ENCODE results near the gene C11orf54. TPM values are rescaled to one million over a fixed set of nuclear protein-coding genes. Genes with fewer than 3 reads are reported as not detected.

C11orf54 gene
- total and polyA plus RNA-seq, 2 donors (not counting 1 experiment from before 2014, with no cell fraction given) = 22.1 to 29.0 TPM

GRCh38 chr11:93796441-93797231 lies 55.2 kb downstream of the C11orf54 start:
- Histone ChIP-seq H3K4me2 (ENCODE audit: extremely low read depth, insufficient read depth, low read length) (no peak overlapping the region), H2AFZ (ENCODE audit: low read length) (no peak overlapping the region), H3K4me1 (ENCODE audit: control insufficient read depth, extremely low read depth, insufficient read depth, low read length) (no peaks in the 10 kb centered on the region), H3K36me3 (ENCODE audit: control insufficient read depth, insufficient read depth, low read length) (peaks cover 6% of the 10 kb centered on the region), H3K79me2 (ENCODE audit: control insufficient read depth, insufficient read depth, low read length) (peaks cover 2% of the 10 kb centered on the region), H3K9me3 (ENCODE audit: control insufficient read depth, insufficient read depth, low read depth, low read length) (no peaks in the 10 kb centered on the region), H4K20me1 (ENCODE audit: control insufficient read depth, extremely low read depth, insufficient read depth, low read length) (peaks cover 2% of the 10 kb centered on the region), H3K9ac (ENCODE audit: insufficient read depth, low read length) (no peak overlapping the region), H3K27ac (ENCODE audit: insufficient read depth, low read length) (no peak overlapping the region), H3K4me3 (replicated peaks in 1 of 4; ENCODE audit: control extremely low read depth in 1 of 4, insufficient read depth in 1 of 4, low read depth in 3 of 4, low read length in 4 of 4) (no peak overlapping the region), H3K27me3 (ENCODE audit: control insufficient read depth, insufficient read depth, low read length) (no peaks in the 10 kb centered on the region)
- no peak for TF ChIP-seq EZH2 (IDR thresholded peaks at IDR 0.05; ENCODE audit: low read length, missing control alignments)
- no peak for TF ChIP-seq CTCF (conservative IDR thresholded peaks at IDR 0.05 in 1 of 2, IDR thresholded peaks at IDR 0.05 in 1 of 2; ENCODE audit: low read depth in 1 of 2, low read length in 2 of 2)
- no peak for DNase-seq (ENCODE audit: low read depth in 2 of 2)

- no peak overlapping the region for H3K9ac ChIP-seq (ENCODE audit: insufficient read depth, low read length)
- H3K9me3 ChIP-seq (ENCODE audit: control insufficient read depth, insufficient read depth, low read depth, low read length) = no peaks in the 10 kb centered on the region
- no peak for DNase-seq (ENCODE audit: low read depth in 2 of 2)
- H3K36me3 ChIP-seq (ENCODE audit: control insufficient read depth, insufficient read depth, low read length) = peaks cover 2% of the 10 kb centered on the region
- H4K20me1 ChIP-seq (ENCODE audit: control insufficient read depth, extremely low read depth, insufficient read depth, low read length) = no peaks in the 10 kb centered on the region
- no peaks in the 10 kb centered on the region for H3K79me2 ChIP-seq (ENCODE audit: control insufficient read depth, insufficient read depth, low read length)
- H3K4me1 ChIP-seq (ENCODE audit: control insufficient read depth, extremely low read depth, insufficient read depth, low read length) = no peaks in the 10 kb centered on the region
- no peaks in the 10 kb centered on the region for H3K27me3 ChIP-seq (ENCODE audit: control insufficient read depth, insufficient read depth, low read length)
- no peak overlapping the region for H2AFZ ChIP-seq (ENCODE audit: low read length)
- no peak overlapping the region for H3K4me3 ChIP-seq (replicated peaks in 1 of 4; ENCODE audit: control extremely low read depth in 1 of 4, insufficient read depth in 1 of 4, low read depth in 3 of 4, low read length in 4 of 4)
- no peak for TF ChIP-seq EZH2 (IDR thresholded peaks at IDR 0.05; ENCODE audit: low read length, missing control alignments)
- no peak for TF ChIP-seq CTCF (conservative IDR thresholded peaks at IDR 0.05 in 1 of 2, IDR thresholded peaks at IDR 0.05 in 1 of 2; ENCODE audit: low read depth in 1 of 2, low read length in 2 of 2)
- no peak overlapping the region for H3K4me2 ChIP-seq (ENCODE audit: extremely low read depth, insufficient read depth, low read length)
- H3K27ac ChIP-seq (ENCODE audit: insufficient read depth, low read length) = no peak overlapping the region
Measured at GRCh38 chr11:93801366-93801765, 59.9 kb downstream of the C11orf54 start.

- Histone ChIP-seq H3K4me2 (ENCODE audit: extremely low read depth, insufficient read depth, low read length) (no peak overlapping the region), H3K27me3 (ENCODE audit: control insufficient read depth, insufficient read depth, low read length) (no peaks in the 10 kb centered on the region), H4K20me1 (ENCODE audit: control insufficient read depth, extremely low read depth, insufficient read depth, low read length) (no peaks in the 10 kb centered on the region), H3K4me1 (ENCODE audit: control insufficient read depth, extremely low read depth, insufficient read depth, low read length) (no peaks in the 10 kb centered on the region), H3K79me2 (ENCODE audit: control insufficient read depth, insufficient read depth, low read length) (no peaks in the 10 kb centered on the region), H3K9me3 (ENCODE audit: control insufficient read depth, insufficient read depth, low read depth, low read length) (no peaks in the 10 kb centered on the region), H3K4me3 (replicated peaks in 1 of 4; ENCODE audit: control extremely low read depth in 1 of 4, insufficient read depth in 1 of 4, low read depth in 3 of 4, low read length in 4 of 4) (no peak overlapping the region), H2AFZ (ENCODE audit: low read length) (no peak overlapping the region), H3K36me3 (ENCODE audit: control insufficient read depth, insufficient read depth, low read length) (peaks cover 8% of the 10 kb centered on the region), H3K27ac (ENCODE audit: insufficient read depth, low read length) (no peak overlapping the region), H3K9ac (ENCODE audit: insufficient read depth, low read length) (no peak overlapping the region)
- TF ChIP-seq EZH2 (IDR thresholded peaks at IDR 0.05; ENCODE audit: low read length, missing control alignments) (no peak), CTCF (conservative IDR thresholded peaks at IDR 0.05 in 1 of 2, IDR thresholded peaks at IDR 0.05 in 1 of 2; ENCODE audit: low read depth in 1 of 2, low read length in 2 of 2) (no peak)
- DNase-seq (ENCODE audit: low read depth in 2 of 2) = no peak
Measured at GRCh38 chr11:93804879-93805278, 63.4 kb downstream of the C11orf54 start.
